Breast epithelium (tissue), 3 donors: Measurements from ENCODE around the gene LOX.

Source experiments
- POLR2A ChIP-seq: fragments of 450-650 bp; IDR thresholded peaks from one replicate; pipeline ENCODE4 v1.6.1; 2016; ENCODE audit warnings: antibody characterized with exemption, mild to moderate bottlenecking, moderate library complexity
- TF ChIP-seq, protein P1 (sequence below), 3 donors: fragments of 450-650 bp; IDR thresholded peaks; one replicate each; pipeline ENCODE4 v1.5.1; 2016 to 2017; ENCODE audit warnings: antibody characterized with exemption in 3 of 3, mild to moderate bottlenecking in 3 of 3, moderate library complexity in 3 of 3

DNA sequence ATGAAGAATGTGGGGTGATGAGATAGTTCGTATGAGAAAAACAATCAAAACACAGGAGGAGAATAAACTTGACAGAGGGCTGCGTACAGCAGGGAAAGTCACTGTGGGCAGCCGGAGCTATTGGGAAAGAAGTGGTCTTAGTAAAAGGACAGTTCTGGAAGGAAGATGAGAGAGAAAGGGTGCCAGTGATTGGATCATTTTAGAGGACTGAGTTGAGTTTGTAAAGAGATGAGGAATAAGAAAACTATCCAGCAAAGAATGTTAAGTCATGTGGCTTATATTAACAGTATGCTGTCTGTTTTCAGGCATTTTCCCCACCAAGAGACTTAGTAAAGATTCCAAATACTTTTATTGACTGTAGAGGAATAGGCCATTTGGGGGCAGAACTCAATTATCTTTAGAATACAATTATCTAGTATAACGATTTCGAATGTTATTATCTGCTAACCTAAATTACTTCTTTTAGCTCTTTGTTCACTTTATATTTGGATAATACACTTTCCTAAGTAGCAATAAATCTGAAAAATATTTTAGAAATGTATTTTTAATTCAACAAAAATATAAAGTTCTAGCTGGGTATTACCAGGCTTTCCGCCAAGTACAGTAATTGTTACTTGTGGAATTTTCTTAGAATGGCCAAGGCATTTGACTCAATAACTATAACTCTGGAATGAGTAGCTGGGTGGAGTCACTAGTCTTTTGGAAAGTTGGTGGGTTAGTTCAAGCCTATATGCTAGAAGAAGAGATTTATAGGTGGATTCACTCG, 15.5 kb upstream of the LOX start:
- no peak for TF ChIP-seq POLR2A
- TF ChIP-seq, protein P1, sequence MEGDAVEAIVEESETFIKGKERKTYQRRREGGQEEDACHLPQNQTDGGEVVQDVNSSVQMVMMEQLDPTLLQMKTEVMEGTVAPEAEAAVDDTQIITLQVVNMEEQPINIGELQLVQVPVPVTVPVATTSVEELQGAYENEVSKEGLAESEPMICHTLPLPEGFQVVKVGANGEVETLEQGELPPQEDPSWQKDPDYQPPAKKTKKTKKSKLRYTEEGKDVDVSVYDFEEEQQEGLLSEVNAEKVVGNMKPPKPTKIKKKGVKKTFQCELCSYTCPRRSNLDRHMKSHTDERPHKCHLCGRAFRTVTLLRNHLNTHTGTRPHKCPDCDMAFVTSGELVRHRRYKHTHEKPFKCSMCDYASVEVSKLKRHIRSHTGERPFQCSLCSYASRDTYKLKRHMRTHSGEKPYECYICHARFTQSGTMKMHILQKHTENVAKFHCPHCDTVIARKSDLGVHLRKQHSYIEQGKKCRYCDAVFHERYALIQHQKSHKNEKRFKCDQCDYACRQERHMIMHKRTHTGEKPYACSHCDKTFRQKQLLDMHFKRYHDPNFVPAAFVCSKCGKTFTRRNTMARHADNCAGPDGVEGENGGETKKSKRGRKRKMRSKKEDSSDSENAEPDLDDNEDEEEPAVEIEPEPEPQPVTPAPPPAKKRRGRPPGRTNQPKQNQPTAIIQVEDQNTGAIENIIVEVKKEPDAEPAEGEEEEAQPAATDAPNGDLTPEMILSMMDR (IDR thresholded peaks at IDR 0.05): no peak
